Right lobe of liver (tissue), 4 donors: ENCODE results near the gene CENPM.

Experiments
- POLR2A ChIP-seq: fragments of 450-650 bp; IDR thresholded peaks from one replicate; pipeline ENCODE4 v1.6.1; 2017; ENCODE audit warnings: antibody characterized with exemption, mild to moderate bottlenecking
- TF ChIP-seq, protein P1 (sequence below), 4 donors: fragments of 200-600 bp in 3 of 4; fragments of 450-650 bp in 1 of 4; IDR thresholded peaks; one replicate each; pipeline versions ENCODE4 v1.5.1 to v1.8.0; 2016 to 2022; ENCODE audit warnings: antibody characterized with exemption in 4 of 4, mild to moderate bottlenecking in 2 of 4
- donor health status: DM: no; HTN: no; CAD: no.
- donor health status: DM: no; HTN: no; CAD: no.
- donor health status: DM: no; HTN: yes; CAD: no.

DNA sequence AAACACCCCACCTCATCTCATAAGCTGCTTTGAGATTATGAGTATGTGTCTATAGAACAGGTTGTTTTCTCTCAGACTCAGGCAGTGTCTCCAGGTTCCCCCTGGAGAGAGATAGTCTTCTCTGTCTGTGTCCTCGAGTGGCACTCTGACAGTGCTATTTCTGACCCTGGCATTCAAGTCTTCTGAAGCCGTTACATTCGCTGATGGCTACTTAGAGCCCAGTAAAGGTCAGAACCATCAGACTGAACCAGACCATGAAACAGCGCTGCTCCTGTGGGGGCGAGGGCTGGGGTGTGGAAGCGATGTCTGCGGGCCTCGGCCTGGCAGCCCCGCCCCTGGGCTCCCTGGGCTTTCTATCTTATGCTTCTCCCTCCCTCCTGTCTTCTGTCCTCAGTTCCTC is 55.5 kb downstream of the CENPM start:
- TF ChIP-seq POLR2A = no peak
- TF ChIP-seq, protein P1, sequence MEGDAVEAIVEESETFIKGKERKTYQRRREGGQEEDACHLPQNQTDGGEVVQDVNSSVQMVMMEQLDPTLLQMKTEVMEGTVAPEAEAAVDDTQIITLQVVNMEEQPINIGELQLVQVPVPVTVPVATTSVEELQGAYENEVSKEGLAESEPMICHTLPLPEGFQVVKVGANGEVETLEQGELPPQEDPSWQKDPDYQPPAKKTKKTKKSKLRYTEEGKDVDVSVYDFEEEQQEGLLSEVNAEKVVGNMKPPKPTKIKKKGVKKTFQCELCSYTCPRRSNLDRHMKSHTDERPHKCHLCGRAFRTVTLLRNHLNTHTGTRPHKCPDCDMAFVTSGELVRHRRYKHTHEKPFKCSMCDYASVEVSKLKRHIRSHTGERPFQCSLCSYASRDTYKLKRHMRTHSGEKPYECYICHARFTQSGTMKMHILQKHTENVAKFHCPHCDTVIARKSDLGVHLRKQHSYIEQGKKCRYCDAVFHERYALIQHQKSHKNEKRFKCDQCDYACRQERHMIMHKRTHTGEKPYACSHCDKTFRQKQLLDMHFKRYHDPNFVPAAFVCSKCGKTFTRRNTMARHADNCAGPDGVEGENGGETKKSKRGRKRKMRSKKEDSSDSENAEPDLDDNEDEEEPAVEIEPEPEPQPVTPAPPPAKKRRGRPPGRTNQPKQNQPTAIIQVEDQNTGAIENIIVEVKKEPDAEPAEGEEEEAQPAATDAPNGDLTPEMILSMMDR (IDR thresholded peaks at IDR 0.05) = no peak
